GM23338 (cell line): ENCODE measurements around the gene ITPKA. TPM values are rescaled to one million over a fixed set of nuclear protein-coding genes. Genes with fewer than 3 reads are reported as not detected.

ENCODE experiments used
- ATAC-seq: fragments of 200-7000 bp; cut with Tn5 transposase; 3 replicates; pipeline ENCODE4 v1.9.1; 2020
- DNase-seq: peaks from one replicate; pipeline ENCODE4 v3.0.0-alpha.2; 2015; ENCODE audit warnings: low spot score
- H2AFZ ChIP-seq: fragments of 200-600 bp; sonication (generic); 2 replicates; pipeline ENCODE4 v1.8.0; 2016; ENCODE audit warnings: antibody characterized with exemption, mild to moderate bottlenecking, moderate library complexity
- H3F3A ChIP-seq: fragments of 200-600 bp; sonication (generic); replicated peaks from 2 replicates; pipeline ENCODE4 v1.8.0; 2017; ENCODE audit warnings: antibody characterized with exemption, mixed run types, low read depth
- H3K27ac ChIP-seq: fragments of 200-600 bp; sonication (generic); 2 replicates; pipeline ENCODE4 v1.6.1; 2016; ENCODE audit warnings: low read depth
- H3K27me3 ChIP-seq: fragments of 200-600 bp; sonication (generic); 2 replicates; pipeline ENCODE4 v1.8.0; 2016; ENCODE audit warnings: mild to moderate bottlenecking, mixed run types, moderate library complexity; ENCODE audit not compliant: insufficient read depth
- H3K36me3 ChIP-seq: fragments of 200-600 bp; sonication (generic); 2 replicates; pipeline ENCODE4 v1.8.0; 2016; ENCODE audit warnings: mild to moderate bottlenecking; ENCODE audit not compliant: insufficient read depth
- H3K4me1 ChIP-seq: fragments of 200-600 bp; sonication (generic); 2 replicates; pipeline ENCODE4 v1.8.0; 2016; ENCODE audit warnings: mild to moderate bottlenecking, moderate library complexity; ENCODE audit not compliant: insufficient read depth
- H3K4me2 ChIP-seq: fragments of 200-600 bp; sonication (generic); 2 replicates; pipeline ENCODE4 v1.7.1; 2017; ENCODE audit warnings: mixed run types
- H3K4me3 ChIP-seq: fragments of 200-600 bp; sonication (generic); 2 replicates; pipeline ENCODE4 v1.6.1; 2016; ENCODE audit warnings: mixed run types
- H3K79me2 ChIP-seq: fragments of 200-600 bp; sonication (generic); replicated peaks from 2 replicates; pipeline ENCODE4 v1.8.0; 2017; ENCODE audit warnings: mild to moderate bottlenecking; ENCODE audit not compliant: insufficient read depth
- H3K9me2 ChIP-seq: fragments of 200-600 bp; sonication (generic); 2 replicates; pipeline ENCODE4 v1.8.0; 2017; ENCODE audit not compliant: insufficient read depth
- H4K20me1 ChIP-seq: fragments of 200-600 bp; sonication (generic); replicated peaks from 2 replicates; pipeline ENCODE4 v1.8.0; 2017; ENCODE audit warnings: mild to moderate bottlenecking; ENCODE audit not compliant: insufficient read depth
- H3K27ac Mint-ChIP-seq: 2 replicates; pipeline ENCODE4 v1.8.0; 2020; ENCODE audit warnings: inconsistent platforms, mild to moderate bottlenecking, moderate library complexity, mixed read lengths
- H3K27me3 Mint-ChIP-seq: 3 replicates; pipeline ENCODE4 v1.8.0; 2022; ENCODE audit warnings: low read depth, mild to moderate bottlenecking, moderate library complexity, mixed read lengths, inconsistent platforms; ENCODE audit not compliant: insufficient read depth, poor library complexity
- H3K36me3 Mint-ChIP-seq: 3 replicates; pipeline ENCODE4 v1.8.0; 2021; ENCODE audit warnings: low read depth, mild to moderate bottlenecking, inconsistent platforms, moderate library complexity, mixed read lengths
- H3K4me1 Mint-ChIP-seq: 3 replicates; pipeline ENCODE4 v1.8.0; 2020; ENCODE audit warnings: mild to moderate bottlenecking, inconsistent platforms, mixed read lengths
- H3K4me3 Mint-ChIP-seq: 3 replicates; pipeline ENCODE4 v1.8.0; 2021; ENCODE audit warnings: moderate library complexity, mild to moderate bottlenecking, inconsistent platforms, mixed read lengths
- H3K9me3 Mint-ChIP-seq: 3 replicates; pipeline ENCODE4 v1.8.0; 2020; ENCODE audit warnings: moderate library complexity, mild to moderate bottlenecking, inconsistent platforms, mixed read lengths
- CREB1 ChIP-seq: fragments of 250-450 bp; sonication (Bioruptor Pico); IDR thresholded peaks from 2 replicates; pipeline ENCODE4 v1.5.0; 2020; ENCODE audit warnings: low read depth, mild to moderate bottlenecking, moderate library complexity
- CTCF ChIP-seq, 2 experiments: fragments of 200-600 bp in 1 of 2; sonication (generic) in 1 of 2; conservative IDR thresholded peaks; 2 replicates each; pipeline versions ENCODE4 v1.5.1 to v1.6.1; 2016 to 2017; ENCODE audit warnings: antibody characterized with exemption in 2 of 2, low read depth in 2 of 2, mild to moderate bottlenecking in 2 of 2, moderate library complexity in 1 of 2
- EZH2 ChIP-seq: fragments of 200-600 bp; sonication (generic); IDR thresholded peaks from one replicate; pipeline ENCODE4 v1.8.0; 2017; ENCODE audit warnings: antibody characterized with exemption, mild to moderate bottlenecking, low read depth; ENCODE audit not compliant: unreplicated experiment
- EZH2phosphoT487 ChIP-seq: fragments of 200-600 bp; sonication (generic); IDR thresholded peaks from one replicate; pipeline ENCODE4 v1.8.1; 2018; ENCODE audit warnings: antibody characterized with exemption; ENCODE audit not compliant: unreplicated experiment
- NANOG ChIP-seq: IDR thresholded peaks from 2 replicates; pipeline ENCODE4 v1.6.1; 2016; ENCODE audit warnings: antibody characterized with exemption, borderline replicate concordance
- STAT1 ChIP-seq: IDR thresholded peaks from one replicate; pipeline ENCODE4 v1.6.1; 2016; ENCODE audit warnings: antibody characterized with exemption; ENCODE audit not compliant: unreplicated experiment
- ZNF114 ChIP-seq: fragments of 250-450 bp; sonication (Bioruptor Pico); IDR thresholded peaks from 2 replicates; pipeline ENCODE4 v1.5.0; 2020; ENCODE audit warnings: mild to moderate bottlenecking, moderate library complexity
- ZNF462 ChIP-seq: fragments of 250-450 bp; sonication (Bioruptor Pico); IDR thresholded peaks from 2 replicates; pipeline ENCODE4 v1.5.0; 2020; ENCODE audit warnings: mild to moderate bottlenecking, moderate library complexity
- polyA plus RNA-seq: library from polyadenylated mRNA; unstranded; fragments of >200 nt; fragmentation: Nextera tagmentation; extraction: Ambion mirVana; gene quantifications from 2 replicates; pipeline ENCODE4 v1.2.1, GENCODE V29; 2016
- total RNA-seq: library from RNA; depleted of rRNA; stranded (reverse); fragments of >200 nt; shearing (Covaris generic); gene quantifications from 2 replicates; pipeline ENCODE4 v1.2.3, GENCODE V29; 2014
- TF ChIP-seq, protein P1 (sequence below): IDR thresholded peaks from one replicate; pipeline ENCODE4 v1.6.1; 2018; ENCODE audit warnings: antibody characterized with exemption; ENCODE audit not compliant: unreplicated experiment
- TF ChIP-seq, protein P2 (sequence below): IDR thresholded peaks from 2 replicates; pipeline ENCODE4 v1.6.1; 2016; ENCODE audit warnings: antibody characterized with exemption

The ITPKA gene
- total and polyA plus RNA-seq, 2 experiments from 2014 or later = 0.55 to 2.1 TPM

DNA sequence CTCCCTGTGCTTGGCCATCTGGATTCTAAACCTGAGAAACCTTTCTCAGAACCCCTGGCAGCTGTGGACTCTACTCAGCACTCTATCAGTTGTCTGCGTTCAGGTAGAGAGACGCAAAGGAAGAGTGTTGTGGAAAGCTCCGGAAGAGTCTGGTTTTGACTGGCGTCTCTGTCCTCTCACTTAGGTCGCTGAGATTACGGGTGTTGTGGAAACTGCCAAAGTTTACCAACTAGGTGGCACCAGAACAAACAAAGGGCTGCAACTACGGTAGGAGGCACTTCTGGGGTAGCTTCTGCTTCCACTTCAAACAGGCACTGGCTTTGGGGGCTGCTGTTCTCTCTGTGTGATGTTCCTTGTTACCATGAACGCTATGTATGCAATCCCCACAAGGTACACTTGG, 19.2 kb upstream of the ITPKA start:
- Histone ChIP-seq H3K36me3 (peaks cover 55% of the 10 kb centered on the region), H3K4me1 (no peaks in the 10 kb centered on the region), H4K20me1 (peaks cover 5% of the 10 kb centered on the region; the same call in 1 of the 2 replicates), H3K79me2 (no peaks in the 10 kb centered on the region), H3K27ac (no peak overlapping the region), H3K9me2 (no peaks in the 10 kb centered on the region), H2AFZ (no peak overlapping the region), H3F3A (no peaks in the 10 kb centered on the region), H3K4me2 (no peak overlapping the region), H3K27me3 (no peaks in the 10 kb centered on the region), H3K4me3 (no peak overlapping the region)
- H3K9me3 Mint-ChIP-seq = no peaks in the 10 kb centered on the region
- TF ChIP-seq CREB1 (no peak), ZNF462 (CRISPR knock-in tag) (no peak)
- no peak overlapping the region for H3K4me3 Mint-ChIP-seq
- peaks cover 2% of the 10 kb centered on the region for H3K27me3 Mint-ChIP-seq
- DNase-seq (no peak), ATAC-seq (no peak)
- no peak overlapping the region for H3K27ac Mint-ChIP-seq
- peaks cover 83% of the 10 kb centered on the region for H3K36me3 Mint-ChIP-seq
- H3K4me1 Mint-ChIP-seq = no peaks in the 10 kb centered on the region

DNA sequence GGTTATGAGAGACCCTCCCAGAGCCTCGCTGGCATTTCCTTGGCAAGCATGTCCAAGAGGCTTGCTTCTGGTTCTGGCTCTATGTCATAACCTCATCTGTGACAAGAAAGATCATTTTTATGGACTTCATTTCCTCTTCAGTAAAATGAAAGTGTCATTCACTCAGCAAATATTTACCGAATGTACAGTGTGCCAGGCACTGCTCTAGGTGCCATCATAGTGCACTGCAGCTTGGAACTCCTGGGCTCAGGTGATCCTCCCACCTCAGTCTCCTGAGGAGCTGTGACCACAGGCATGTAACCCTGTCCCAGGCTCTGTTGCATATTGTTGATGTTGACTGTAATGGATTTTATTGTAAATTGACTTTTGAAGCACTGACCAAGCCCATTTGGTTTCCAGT, 18.7 kb upstream of the ITPKA start:
- Histone ChIP-seq H3K9me2 (no peaks in the 10 kb centered on the region), H3K4me2 (no peak overlapping the region), H3F3A (no peaks in the 10 kb centered on the region), H3K79me2 (no peaks in the 10 kb centered on the region), H3K4me1 (no peaks in the 10 kb centered on the region), H4K20me1 (peaks cover 6% of the 10 kb centered on the region; the same call in 1 of the 2 replicates), H3K27ac (no peak overlapping the region), H2AFZ (no peak overlapping the region), H3K36me3 (peaks cover 50% of the 10 kb centered on the region), H3K27me3 (no peaks in the 10 kb centered on the region), H3K4me3 (no peak overlapping the region)
- Mint-ChIP-seq H3K4me1 (no peaks in the 10 kb centered on the region), H3K4me3 (no peak overlapping the region), H3K27ac (no peak overlapping the region), H3K27me3 (peaks cover 2% of the 10 kb centered on the region), H3K36me3 (peaks cover 81% of the 10 kb centered on the region), H3K9me3 (no peaks in the 10 kb centered on the region)
- ATAC-seq = no peak
- TF ChIP-seq CREB1 (no peak), CTCF (conservative IDR thresholded peaks at IDR 0.05; ENCODE audit: low read depth in 2 of 2) (no peak), ZNF114 (CRISPR knock-in tag) (no peak), EZH2phosphoT487 (no peak), STAT1 (no peak), EZH2 (no peak), NANOG (no peak)
- TF ChIP-seq, protein P1, sequence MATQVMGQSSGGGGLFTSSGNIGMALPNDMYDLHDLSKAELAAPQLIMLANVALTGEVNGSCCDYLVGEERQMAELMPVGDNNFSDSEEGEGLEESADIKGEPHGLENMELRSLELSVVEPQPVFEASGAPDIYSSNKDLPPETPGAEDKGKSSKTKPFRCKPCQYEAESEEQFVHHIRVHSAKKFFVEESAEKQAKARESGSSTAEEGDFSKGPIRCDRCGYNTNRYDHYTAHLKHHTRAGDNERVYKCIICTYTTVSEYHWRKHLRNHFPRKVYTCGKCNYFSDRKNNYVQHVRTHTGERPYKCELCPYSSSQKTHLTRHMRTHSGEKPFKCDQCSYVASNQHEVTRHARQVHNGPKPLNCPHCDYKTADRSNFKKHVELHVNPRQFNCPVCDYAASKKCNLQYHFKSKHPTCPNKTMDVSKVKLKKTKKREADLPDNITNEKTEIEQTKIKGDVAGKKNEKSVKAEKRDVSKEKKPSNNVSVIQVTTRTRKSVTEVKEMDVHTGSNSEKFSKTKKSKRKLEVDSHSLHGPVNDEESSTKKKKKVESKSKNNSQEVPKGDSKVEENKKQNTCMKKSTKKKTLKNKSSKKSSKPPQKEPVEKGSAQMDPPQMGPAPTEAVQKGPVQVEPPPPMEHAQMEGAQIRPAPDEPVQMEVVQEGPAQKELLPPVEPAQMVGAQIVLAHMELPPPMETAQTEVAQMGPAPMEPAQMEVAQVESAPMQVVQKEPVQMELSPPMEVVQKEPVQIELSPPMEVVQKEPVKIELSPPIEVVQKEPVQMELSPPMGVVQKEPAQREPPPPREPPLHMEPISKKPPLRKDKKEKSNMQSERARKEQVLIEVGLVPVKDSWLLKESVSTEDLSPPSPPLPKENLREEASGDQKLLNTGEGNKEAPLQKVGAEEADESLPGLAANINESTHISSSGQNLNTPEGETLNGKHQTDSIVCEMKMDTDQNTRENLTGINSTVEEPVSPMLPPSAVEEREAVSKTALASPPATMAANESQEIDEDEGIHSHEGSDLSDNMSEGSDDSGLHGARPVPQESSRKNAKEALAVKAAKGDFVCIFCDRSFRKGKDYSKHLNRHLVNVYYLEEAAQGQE = no peak
- TF ChIP-seq, protein P2, sequence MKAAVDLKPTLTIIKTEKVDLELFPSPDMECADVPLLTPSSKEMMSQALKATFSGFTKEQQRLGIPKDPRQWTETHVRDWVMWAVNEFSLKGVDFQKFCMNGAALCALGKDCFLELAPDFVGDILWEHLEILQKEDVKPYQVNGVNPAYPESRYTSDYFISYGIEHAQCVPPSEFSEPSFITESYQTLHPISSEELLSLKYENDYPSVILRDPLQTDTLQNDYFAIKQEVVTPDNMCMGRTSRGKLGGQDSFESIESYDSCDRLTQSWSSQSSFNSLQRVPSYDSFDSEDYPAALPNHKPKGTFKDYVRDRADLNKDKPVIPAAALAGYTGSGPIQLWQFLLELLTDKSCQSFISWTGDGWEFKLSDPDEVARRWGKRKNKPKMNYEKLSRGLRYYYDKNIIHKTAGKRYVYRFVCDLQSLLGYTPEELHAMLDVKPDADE = no peak
- no peak for DNase-seq
